HG03066 (cell line): ENCODE data around the gene MRPL12.

ENCODE experiments used
- ATAC-seq: cut with Tn5 transposase; IDR thresholded peaks from one replicate; pipeline ENCODE4 v1.9.1; 2021; ENCODE audit warnings: low read depth; ENCODE audit not compliant: unreplicated experiment

Gene MRPL12

GRCh38 chr17:81681672-81682071, 21.5 kb upstream of the MRPL12 start:
- ATAC-seq: no peak

DNA sequence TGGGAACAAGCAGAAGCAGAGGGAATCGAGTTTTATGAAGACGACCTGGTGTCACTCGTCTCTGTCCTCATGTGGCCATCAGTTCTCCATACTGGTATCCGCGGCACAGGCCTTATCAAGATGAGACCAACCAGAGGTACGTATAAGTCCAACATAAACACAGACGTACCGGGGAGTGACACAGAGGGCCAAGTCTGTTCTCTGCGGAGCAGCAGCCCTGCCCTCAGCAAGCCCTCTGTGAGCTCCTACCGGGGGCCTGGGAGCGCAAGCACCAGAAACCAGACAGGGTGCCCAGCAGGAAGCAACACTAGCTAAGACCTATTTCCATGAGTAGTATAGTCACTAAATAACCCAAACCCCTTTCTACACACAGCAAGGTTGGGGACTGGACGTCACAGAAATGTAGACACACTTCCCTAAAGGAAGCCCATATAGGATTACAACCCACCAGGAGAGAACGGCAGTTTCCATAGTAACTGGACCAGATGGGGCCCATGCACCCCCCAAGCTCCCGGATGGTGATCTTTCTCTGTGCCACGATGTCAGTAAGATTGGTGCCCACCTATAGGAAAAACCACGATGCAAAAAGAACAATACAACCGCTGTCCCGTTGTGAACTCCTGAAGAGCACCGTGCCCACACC, 20.5 kb upstream of the MRPL12 start:
- no peak for ATAC-seq

GRCh38 chr17:81683208-81683583, 20.0 kb upstream of the MRPL12 start:
- ATAC-seq: peak; percentile 3

DNA sequence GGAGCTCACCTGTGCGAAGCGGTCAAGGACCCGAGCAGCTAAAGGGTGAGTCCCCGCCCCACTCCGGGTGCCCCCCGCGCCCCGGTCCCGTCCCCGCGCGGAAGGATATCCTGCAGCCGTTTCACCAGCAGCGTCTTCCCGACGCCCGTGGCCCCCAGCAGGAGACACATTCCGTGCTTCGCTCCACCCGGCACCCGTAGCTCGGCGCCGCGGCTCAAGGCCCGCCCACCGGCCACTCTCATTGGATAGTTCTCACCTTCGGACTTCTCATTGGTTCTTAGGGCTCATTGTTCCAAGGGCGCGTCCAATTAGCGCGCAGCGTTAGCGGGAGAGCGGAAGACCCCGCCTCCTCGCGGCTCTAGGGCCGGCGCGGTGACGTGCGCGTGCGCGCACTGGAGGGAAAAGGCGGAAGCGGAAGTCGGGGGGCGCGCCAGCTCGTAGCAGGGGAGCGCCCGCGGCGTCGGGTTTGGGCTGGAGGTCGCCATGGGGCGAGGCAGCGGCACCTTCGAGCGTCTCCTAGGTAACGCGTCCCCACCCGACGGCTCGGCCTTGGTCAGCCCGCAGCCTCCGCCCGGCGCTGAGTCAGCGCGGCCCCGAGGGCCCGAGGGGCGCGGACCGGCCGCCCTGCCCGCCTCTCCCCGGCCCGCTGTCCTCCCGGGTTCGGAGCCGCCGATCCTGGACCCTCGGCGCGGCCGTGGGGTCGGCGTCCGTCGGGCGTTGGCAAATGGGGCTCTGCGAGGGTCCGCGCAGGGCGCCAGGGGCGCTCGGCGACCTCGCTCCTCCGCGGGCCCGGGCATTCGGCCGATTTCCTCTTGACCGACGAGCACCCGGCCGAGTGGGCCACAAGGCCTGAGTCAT, 19.4 kb upstream of the MRPL12 start, which contains the start of the genes ARL16 and HGS:
Gene ARL16 (minus strand): TSS at position 214 of the 858 bp plus-strand sequence. CDS start 44 bp downstream, at position 170.
Gene HGS (plus strand): TSS at position 428 of the 858 bp plus-strand sequence. CDS start 56 bp downstream, at position 484.
- ATAC-seq: peak; percentile 98

DNA sequence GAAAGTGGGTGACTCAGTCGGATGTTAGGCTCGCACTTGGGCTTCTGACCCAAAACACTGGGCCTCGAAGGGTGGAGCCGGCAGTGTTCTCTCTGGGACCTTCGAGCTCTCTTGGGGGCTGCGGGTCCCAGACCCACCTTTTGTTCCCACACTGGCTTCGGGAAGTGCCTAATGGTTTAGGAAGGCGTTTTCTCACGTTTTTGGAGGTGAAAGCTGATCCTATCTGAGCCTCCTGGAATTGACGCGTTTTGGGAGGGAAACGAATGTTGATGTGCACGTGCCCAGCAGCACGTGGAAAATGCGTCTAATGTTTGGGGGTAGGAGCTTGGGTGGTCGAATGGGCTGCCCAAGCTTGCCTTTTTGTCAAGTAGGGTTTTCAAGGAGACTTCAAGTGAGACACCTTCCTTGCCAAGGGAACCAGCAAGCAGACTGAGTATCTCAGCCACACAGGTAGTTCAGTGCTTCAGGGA, 18.7 kb upstream of the MRPL12 start:
- peak; percentile 4 for ATAC-seq

DNA sequence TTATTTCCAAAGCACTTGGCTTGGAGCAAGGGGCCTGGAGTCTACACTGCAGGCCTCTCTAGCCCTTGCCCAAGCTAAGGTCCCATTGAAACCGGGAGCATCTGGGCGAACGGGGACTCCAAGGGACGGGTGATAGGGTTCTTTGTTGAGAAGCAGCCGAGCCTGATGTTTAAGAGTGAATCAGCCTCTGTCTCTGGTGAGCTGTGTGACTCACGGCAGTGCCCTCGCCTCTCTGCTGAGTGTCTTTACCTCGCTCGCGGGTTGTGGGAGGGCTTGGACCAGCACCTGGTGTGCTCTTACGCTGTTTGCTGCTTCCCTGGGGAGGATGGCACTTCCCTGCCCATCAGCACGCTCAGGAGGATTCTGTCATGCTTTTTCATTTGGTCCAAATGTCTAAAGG, 18.1 kb upstream of the MRPL12 start:
- no peak for ATAC-seq

DNA sequence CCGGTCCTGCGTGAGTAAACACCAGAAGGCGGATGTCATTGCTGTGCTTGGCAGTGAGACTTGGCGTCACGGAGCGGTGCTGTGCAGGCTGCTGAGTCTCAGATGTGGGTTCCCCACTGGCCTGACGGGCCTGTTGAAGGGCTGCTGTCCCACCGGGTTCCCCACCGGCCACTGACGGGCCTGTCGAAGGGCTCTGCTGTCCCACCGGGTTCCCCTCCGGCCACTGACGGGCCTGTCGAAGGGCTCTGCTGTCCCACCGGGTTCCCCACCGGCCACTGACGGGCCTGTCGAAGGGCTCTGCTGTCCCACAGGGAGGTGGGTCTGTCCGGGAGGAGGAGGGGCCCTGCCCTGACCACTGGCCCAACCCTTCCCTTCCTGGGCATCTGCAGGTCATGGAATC, 16.6 kb upstream of the MRPL12 start:
- ATAC-seq: no peak

DNA sequence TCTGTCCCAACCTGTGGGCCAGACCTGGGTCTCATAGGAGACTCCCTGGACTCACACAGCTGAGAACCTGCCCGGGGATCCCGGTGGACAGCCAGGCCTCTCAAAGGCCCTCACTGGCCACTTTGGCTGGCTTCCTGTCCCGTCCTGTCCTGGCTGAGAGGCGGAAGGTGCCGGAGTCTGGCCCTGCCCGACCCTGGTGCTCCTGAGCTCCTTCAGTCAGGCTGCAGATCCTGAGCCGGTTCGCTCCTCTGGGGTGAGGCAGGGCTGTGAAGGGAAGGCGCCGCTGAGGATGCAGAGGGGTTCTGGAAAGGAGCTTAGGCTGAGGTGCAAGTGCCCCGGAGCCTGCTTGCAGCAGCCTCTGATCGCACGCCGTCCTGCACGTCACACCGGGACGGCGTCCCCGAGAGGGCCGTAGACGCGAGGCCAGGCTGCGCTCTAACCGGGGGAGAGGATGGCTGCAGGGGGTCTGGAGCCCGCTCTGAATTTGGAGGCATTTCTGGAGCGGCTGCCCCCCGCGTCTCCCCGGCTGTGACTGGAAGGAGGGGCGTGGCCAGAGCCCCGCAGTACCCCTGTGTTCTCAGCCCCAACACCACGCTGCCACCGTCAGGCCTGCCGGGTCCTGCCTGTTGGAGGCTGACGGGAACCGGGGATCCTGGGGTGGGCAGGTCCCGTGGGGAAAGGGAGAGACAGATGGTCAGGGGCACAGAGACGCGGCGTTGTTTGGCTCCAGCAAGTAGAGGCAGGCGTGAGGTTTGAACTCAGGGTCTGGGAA, 15.2 kb upstream of the MRPL12 start:
- ATAC-seq: no peak

GRCh38 chr17:81688616-81689015, 14.6 kb upstream of the MRPL12 start:
- ATAC-seq: no peak

DNA sequence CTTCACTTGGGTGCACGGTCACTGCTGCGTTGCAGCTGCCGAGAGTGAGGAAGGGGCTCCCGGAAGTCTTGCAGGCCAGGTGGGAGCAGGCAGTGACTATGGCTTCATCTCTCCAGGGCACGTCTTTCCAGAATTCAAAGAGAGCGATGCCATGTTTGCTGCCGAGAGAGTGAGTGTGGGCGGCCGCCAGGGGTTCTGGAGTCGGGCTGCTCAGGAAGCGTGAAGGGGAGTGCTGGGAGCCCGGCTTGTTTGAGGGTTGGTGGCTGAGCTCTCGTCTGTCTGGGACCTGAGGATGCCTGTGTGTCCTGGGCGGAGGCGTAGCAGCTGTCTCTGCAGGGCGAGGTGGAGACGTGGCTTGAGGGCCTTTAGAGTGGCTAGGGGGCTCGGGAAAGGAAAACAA, 13.1 kb upstream of the MRPL12 start:
- no peak for ATAC-seq

- no peak for ATAC-seq
Measured at GRCh38 chr17:81690549-81690948, 12.6 kb upstream of the MRPL12 start.

- no peak for ATAC-seq
Measured at GRCh38 chr17:81691196-81691595, 12.0 kb upstream of the MRPL12 start.

GRCh38 chr17:81691608-81692007, 11.6 kb upstream of the MRPL12 start:
- ATAC-seq: no peak

DNA sequence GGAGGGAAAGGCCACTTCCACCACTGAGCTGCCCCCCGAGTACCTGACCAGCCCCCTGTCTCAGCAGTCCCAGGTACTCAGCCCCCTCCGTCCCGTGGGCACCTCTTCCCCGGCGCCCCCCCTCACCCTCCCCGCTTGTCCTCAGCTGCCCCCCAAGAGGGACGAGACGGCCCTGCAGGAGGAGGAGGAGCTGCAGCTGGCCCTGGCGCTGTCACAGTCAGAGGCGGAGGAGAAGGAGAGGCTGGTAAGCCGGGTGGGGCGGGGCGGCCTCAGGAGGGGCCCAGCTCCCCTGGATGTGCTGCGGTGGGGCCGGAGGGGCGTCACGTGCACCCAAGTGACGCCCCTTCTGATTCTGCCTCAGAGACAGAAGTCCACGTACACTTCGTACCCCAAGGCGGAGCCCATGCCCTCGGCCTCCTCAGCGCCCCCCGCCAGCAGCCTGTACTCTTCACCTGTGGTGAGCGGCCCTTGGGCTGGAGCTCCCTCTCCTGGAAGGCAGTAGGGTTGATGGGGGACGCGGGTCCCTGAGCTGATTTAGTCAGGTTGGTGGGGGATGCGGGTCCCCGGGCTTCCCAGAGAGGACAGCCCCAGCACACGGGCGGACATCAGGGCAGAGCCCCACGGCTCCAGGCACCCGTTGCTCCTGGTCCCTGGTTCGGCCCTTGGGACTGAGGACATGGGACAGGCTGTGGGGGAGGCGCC, 9.5 kb upstream of the MRPL12 start:
- no peak for ATAC-seq

GRCh38 chr17:81694810-81695209, 8.4 kb upstream of the MRPL12 start:
- no peak for ATAC-seq

DNA sequence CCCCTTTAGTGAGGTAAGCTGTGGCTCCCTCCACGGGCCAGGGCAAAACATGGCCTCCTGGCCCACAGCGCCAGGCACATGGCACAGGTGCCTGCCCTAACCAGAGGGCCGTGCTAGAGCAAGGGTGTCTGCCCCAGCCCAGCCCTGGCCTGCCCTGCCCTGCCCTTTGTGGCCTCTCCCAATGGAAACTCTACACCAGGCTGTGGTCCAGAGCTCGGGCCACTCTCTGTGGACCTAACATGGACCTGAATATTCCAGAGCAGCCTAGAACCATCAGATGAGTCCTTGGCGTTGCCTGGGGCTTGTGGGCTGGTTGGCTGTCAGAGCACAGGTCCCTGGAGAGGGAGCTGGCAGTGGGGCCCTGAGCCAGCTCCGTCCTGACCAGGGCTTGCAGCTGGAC, 8.0 kb upstream of the MRPL12 start:
- ATAC-seq: no peak

GRCh38 chr17:81695801-81696200, 7.4 kb upstream of the MRPL12 start:
- ATAC-seq: no peak

- no peak for ATAC-seq
Measured at GRCh38 chr17:81696218-81696941, 6.8 kb upstream of the MRPL12 start.

GRCh38 chr17:81697261-81698044, 5.7 kb upstream of the MRPL12 start:
- ATAC-seq: no peak
